Prostate gland (tissue), 2 donors: ENCODE data around the gene TECTA. TPM values are rescaled to one million over a fixed set of nuclear protein-coding genes. Genes with fewer than 3 reads are reported as not detected.

Experiments
- DNase-seq: peaks from one replicate; pipeline ENCODE4 v3.0.0-alpha.2; 2019; ENCODE audit warnings: low spot score
- H3K27ac ChIP-seq, 2 donors: fragments of 200-600 bp; sonication (generic); 2 replicates each; pipeline ENCODE4 v1.5.1; 2017 to 2019
- H3K27me3 ChIP-seq: fragments of 200-600 bp; sonication (generic); replicated peaks from 2 replicates; pipeline ENCODE4 v1.5.1; 2019; ENCODE audit not compliant: insufficient read depth
- H3K36me3 ChIP-seq, 2 donors: fragments of 200-600 bp; sonication (generic); 1 replicate in 1 of 2; 2 replicates in 1 of 2; pipeline versions ENCODE4 v1.5.1 to v1.8.1; 2017 to 2019
- H3K4me1 ChIP-seq: fragments of 200-600 bp; sonication (generic); replicated peaks from 2 replicates; pipeline ENCODE4 v1.5.1; 2019
- H3K4me3 ChIP-seq, 2 donors: fragments of 200-600 bp; sonication (generic); 2 replicates each; pipeline ENCODE4 v1.5.1; 2017 to 2019
- H3K9me3 ChIP-seq: fragments of 200-600 bp; sonication (generic); 2 replicates; pipeline ENCODE4 v1.5.1; 2017
- CTCF ChIP-seq, 4 experiments: fragments of 200-600 bp in 2 of 4; fragments of 450-650 bp in 2 of 4; sonication (generic) in 2 of 4; IDR thresholded peaks; 1 replicate in 3 of 4; 2 replicates in 1 of 4; pipeline ENCODE4 v1.5.1; 2016 to 2019; ENCODE audit warnings: antibody characterized with exemption in 4 of 4, mild to moderate bottlenecking in 2 of 4, moderate library complexity in 2 of 4
- POLR2A ChIP-seq: fragments of 450-650 bp; IDR thresholded peaks from one replicate; pipeline ENCODE4 v1.6.1; 2016; ENCODE audit warnings: antibody characterized with exemption, mild to moderate bottlenecking
- POLR2AphosphoS5 ChIP-seq: sonication (generic); formaldehyde crosslinking; IDR thresholded peaks from one replicate; pipeline ENCODE4 v1.6.1; 2017; ENCODE audit warnings: antibody characterized with exemption
- WGBS: methylation state at CpG from one replicate; pipeline ENCODE4 v1.1.5; 2018; 5-methylcytosine and 5-hydroxymethylcytosine counted together
- intact Hi-C: fragments of 100-400 bp; cut with DNase I; formaldehyde crosslinking; loops from one replicate; pipeline ENCODE4 v1.14.2; 2022
- total RNA-seq, 2 donors: library from RNA; depleted of rRNA; stranded (reverse); fragments of >200 nt; gene quantifications; one replicate each; pipeline ENCODE4 v1.1.0, GENCODE V29; 2016

Gene TECTA
- total RNA-seq, 2 donors from 2014 or later: 0.41 to 1.6 TPM

- intact Hi-C loops: no loop called here
- H3K27ac ChIP-seq: no peak overlapping the region
- H3K4me1 ChIP-seq: no peaks in the 10 kb centered on the region
- TF ChIP-seq POLR2A (no peak), POLR2AphosphoS5 (no peak), CTCF (IDR thresholded peaks at IDR 0.05) (no peak)
- no peak overlapping the region for H3K4me3 ChIP-seq
- no peak for DNase-seq
- H3K9me3 ChIP-seq: no peaks in the 10 kb centered on the region
- H3K36me3 ChIP-seq: no peaks in the 10 kb centered on the region
- H3K27me3 ChIP-seq: no peaks in the 10 kb centered on the region
Measured at GRCh38 chr11:121188776-121189175, 87.7 kb downstream of the TECTA start.

GRCh38 chr11:121191818-121192217 lies 90.8 kb downstream of the TECTA start:
- H3K27me3 ChIP-seq: no peaks in the 10 kb centered on the region
- no peak overlapping the region for H3K4me3 ChIP-seq
- H3K36me3 ChIP-seq: no peaks in the 10 kb centered on the region
- no peaks in the 10 kb centered on the region for H3K4me1 ChIP-seq
- DNase-seq: no peak
- intact Hi-C loops: loop anchor here (5.0 to 10.0 kb wide), 2 partner anchors 257 to 680 kb away; partner anchors contain the start of gene GRIK4
- H3K9me3 ChIP-seq: no peaks in the 10 kb centered on the region
- WGBS: 86% methylated on average over 5 of the region's 5 CpGs
- no peak overlapping the region for H3K27ac ChIP-seq
- TF ChIP-seq POLR2A (no peak), CTCF (IDR thresholded peaks at IDR 0.05) (no peak), POLR2AphosphoS5 (no peak)

DNA sequence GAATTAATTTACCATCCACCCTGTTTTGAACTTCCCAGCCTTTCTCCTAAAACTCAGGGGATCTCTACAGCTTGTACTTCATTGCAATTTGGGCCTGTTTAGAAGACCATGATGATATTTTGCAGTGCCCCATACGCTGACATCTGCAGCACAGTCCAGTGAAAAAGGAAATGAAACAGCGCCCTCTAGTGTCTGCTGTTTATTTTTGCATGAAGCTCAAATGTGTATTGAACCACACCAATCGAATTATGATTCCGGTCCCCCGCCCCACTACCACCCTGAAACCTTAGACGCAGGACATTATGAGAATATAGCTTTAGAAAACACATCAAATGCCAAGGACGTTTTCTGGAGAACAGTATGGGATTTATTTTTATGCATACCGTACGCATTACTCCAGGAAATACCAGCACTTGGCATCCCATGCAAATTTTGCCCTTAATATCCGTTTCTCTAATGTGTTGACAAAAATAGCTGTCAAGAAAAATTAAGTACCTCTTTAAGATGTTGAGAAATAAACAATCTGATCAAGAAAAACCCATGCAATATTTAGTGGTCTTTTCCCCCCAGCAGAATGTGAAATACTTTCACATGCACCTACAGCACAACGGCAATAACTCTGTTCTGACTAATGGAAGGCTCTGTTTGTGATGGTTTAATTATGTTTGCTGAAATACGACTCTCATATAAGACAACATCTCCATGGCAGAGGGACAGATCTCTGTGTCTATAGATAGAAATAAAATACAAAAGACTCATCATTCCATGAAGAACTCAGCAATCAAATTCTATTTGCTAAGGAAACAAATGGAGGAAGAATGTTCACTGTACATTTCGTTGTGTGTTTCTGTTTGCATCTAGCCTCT lies 93.9 kb downstream of the TECTA start:
- Histone ChIP-seq H3K36me3 (no peaks in the 10 kb centered on the region), H3K4me1 (no peaks in the 10 kb centered on the region), H3K27me3 (no peaks in the 10 kb centered on the region), H3K4me3 (no peak overlapping the region), H3K9me3 (no peaks in the 10 kb centered on the region), H3K27ac (no peak overlapping the region)
- DNase-seq: peak; percentile 74
- TF ChIP-seq POLR2A (no peak), CTCF (IDR thresholded peaks at IDR 0.05) (peak; percentile 55 to 95 (median 82)), POLR2AphosphoS5 (peak; percentile 78)
- intact Hi-C loops: loop anchor here (5.0 to 10.0 kb wide), 2 partner anchors 260 to 683 kb away; partner anchors contain the start of gene GRIK4
- WGBS: 5% methylated on average over 13 of the region's 13 CpGs

GRCh38 chr11:121198491-121198890 lies 97.4 kb downstream of the TECTA start:
- Histone ChIP-seq H3K36me3 (no peaks in the 10 kb centered on the region), H3K27me3 (no peaks in the 10 kb centered on the region), H3K4me1 (no peaks in the 10 kb centered on the region), H3K4me3 (no peak overlapping the region), H3K27ac (no peak overlapping the region), H3K9me3 (no peaks in the 10 kb centered on the region)
- intact Hi-C loops: loop anchor here (10.0 kb wide), 1 partner anchor 264 kb away; no protein-coding TSS in a partner anchor
- DNase-seq: no peak
- TF ChIP-seq POLR2AphosphoS5 (no peak), POLR2A (no peak), CTCF (IDR thresholded peaks at IDR 0.05) (no peak)
- 96% methylated on average over 5 of the region's 5 CpGs for WGBS
